Left lobe of liver (tissue), 2 donors: ENCODE data around the gene LRRC28. TPM values are rescaled to one million over a fixed set of nuclear protein-coding genes. Genes with fewer than 3 reads are reported as not detected.
A peak's percentile ranks its signal among the peaks of the same experiment; 100 is the strongest.

ENCODE experiments used
- ATAC-seq: fragments of 200-7000 bp; cut with Tn5 transposase; one replicate; pipeline ENCODE4 v1.9.1; 2020; ENCODE audit warnings: mild to moderate bottlenecking, moderate library complexity
- DNase-seq: peaks from one replicate; pipeline ENCODE4 v3.0.0-alpha.2; 2020; ENCODE audit warnings: low spot score
- total RNA-seq: library from RNA; stranded (reverse); gene quantifications from one replicate; pipeline ENCODE4 v1.2.1, GENCODE V29; 2021
- donor health status: DM: no; HTN: no; CAD: no; lungs with moderate emphysema.
- donor health status: DM: no; HTN: yes; CAD: no.

LRRC28 gene
- total RNA-seq, 1 donor from 2014 or later: 26.9 TPM

GRCh38 chr15:99413955-99414754 lies 162.9 kb downstream of the LRRC28 start:
- DNase-seq (no peak), ATAC-seq (no peak)

- DNase-seq: no peak
- no peak for ATAC-seq
These were observed 163.8 kb downstream of the LRRC28 start for GRCh38 chr15:99414755-99415731.

- DNase-seq (peak; percentile 15), ATAC-seq (peak; percentile 27)
These were observed 165.2 kb downstream of the LRRC28 start for GRCh38 chr15:99416191-99417188.

GRCh38 chr15:99421172-99421656 lies 169.9 kb downstream of the LRRC28 start:
- ATAC-seq (no peak), DNase-seq (peak; percentile 22)

- no peak for ATAC-seq
These were observed 170.5 kb downstream of the LRRC28 start for GRCh38 chr15:99421758-99422157.

GRCh38 chr15:99423186-99424130 lies 172.2 kb downstream of the LRRC28 start:
- ATAC-seq (no peak), DNase-seq (peak; percentile 12)

More at GRCh38 chr15:99421758-99422157, 170.5 kb downstream of the LRRC28 start:
- peak; percentile 0 for DNase-seq

GRCh38 chr15:99424131-99424571 lies 172.9 kb downstream of the LRRC28 start:
- DNase-seq: no peak
- ATAC-seq: no peak

GRCh38 chr15:99424978-99425656 lies 173.8 kb downstream of the LRRC28 start:
- DNase-seq: no peak
- peak; percentile 68 for ATAC-seq

- ATAC-seq (peak; percentile 29), DNase-seq (no peak)
These were observed 174.5 kb downstream of the LRRC28 start for GRCh38 chr15:99425657-99426301.

- no peak for DNase-seq
- ATAC-seq: no peak
These were observed 175.3 kb downstream of the LRRC28 start for GRCh38 chr15:99426431-99427105.

- ATAC-seq (no peak), DNase-seq (no peak)
These were observed 175.9 kb downstream of the LRRC28 start for GRCh38 chr15:99427210-99427609.

GRCh38 chr15:99427668-99428361 lies 176.5 kb downstream of the LRRC28 start:
- ATAC-seq (no peak), DNase-seq (no peak)

GRCh38 chr15:99429681-99430081 lies 178.4 kb downstream of the LRRC28 start:
- DNase-seq (no peak), ATAC-seq (no peak)

- no peak for DNase-seq
- ATAC-seq: no peak
These were observed 179.7 kb downstream of the LRRC28 start for GRCh38 chr15:99430881-99431401.

GRCh38 chr15:99431661-99432091 lies 180.4 kb downstream of the LRRC28 start:
- no peak for ATAC-seq
- no peak for DNase-seq

GRCh38 chr15:99432271-99433025 lies 181.2 kb downstream of the LRRC28 start:
- DNase-seq (no peak), ATAC-seq (no peak)
